ENCODE measurements around the gene EPB41L5. TPM values are rescaled to one million over a fixed set of nuclear protein-coding genes. Genes with fewer than 3 reads are reported as not detected.
"Not testable (repeated sequence)": the region's sequence is repeated elsewhere in the genome, so short reads cannot be mapped to it uniquely, and the experiment has no call there.

Gene EPB41L5
- total and polyA plus RNA-seq, 10 of the 15 experiments (the other 5 are each of a cell fraction or from before 2014, with no cell fraction given), result 2.1 to 20.4 (median 8.2) TPM

DNA sequence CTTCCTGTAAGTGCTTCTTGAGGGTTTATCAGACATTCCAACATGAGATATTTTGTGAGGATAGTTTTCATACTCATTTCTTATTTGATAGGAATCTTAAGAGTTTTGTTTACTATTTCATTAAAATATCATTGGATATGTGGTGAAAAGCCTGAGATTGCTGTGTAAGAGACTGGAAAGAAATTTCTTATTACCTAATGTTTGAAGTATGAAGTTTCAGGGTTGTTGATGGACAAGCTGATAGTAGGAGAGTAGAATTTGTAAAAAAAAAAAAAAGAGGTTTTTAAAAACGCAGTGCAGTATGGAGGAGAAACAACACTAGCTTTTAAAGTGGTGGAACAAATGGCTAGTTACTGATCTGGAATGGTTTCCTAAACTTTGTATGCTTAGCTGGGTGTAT is 7.7 kb downstream of the EPB41L5 start (continued):
- TF ChIP-seq ZSCAN29 (IDR thresholded peaks at IDR 0.05) (no peak), TCF3 (IDR thresholded peaks at IDR 0.05; ENCODE audit: borderline replicate concordance, insufficient read depth, low read depth, low read length) (no peak), NFXL1 (IDR thresholded peaks at IDR 0.05; ENCODE audit: borderline replicate concordance) (no peak), SREBF2 (IDR thresholded peaks at IDR 0.05; ENCODE audit: low read length) (no peak)

DNA sequence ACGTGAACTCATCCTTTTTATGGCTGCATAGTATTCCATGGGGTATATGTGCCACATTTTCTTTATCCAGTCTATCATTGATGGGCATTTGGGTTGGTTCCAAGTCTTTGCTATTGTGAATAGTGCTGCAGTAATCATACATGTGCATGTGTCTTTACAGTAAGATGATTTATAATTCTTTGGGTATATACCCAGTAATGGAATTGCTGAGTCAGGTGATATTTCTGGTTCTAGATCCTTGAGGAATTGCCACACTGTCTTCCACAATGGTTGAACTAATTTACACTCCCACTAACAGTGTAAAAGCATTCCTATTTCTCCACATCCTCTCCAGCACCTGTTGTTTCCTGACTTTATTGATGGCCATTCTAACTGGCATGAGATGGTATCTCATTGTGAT is 9.6 kb downstream of the EPB41L5 start:
- intact Hi-C loops (cut with micrococcal nuclease; ENCODE audit: unreplicated experiment); in situ Hi-C loops (cut with MboI); H3K4me1 ChIP-seq (ENCODE audit: control insufficient read depth, insufficient read depth, low read length); POLR2A ChIA-PET; BruUV-seq (replicated peaks); RAD21 ChIA-PET (ENCODE audit: unreplicated experiment); H3K4me2 ChIP-seq (ENCODE audit: control insufficient read depth, insufficient read depth); H3K4me3 ChIP-seq; FAIRE-seq; H4K20me1 ChIP-seq (ENCODE audit: control insufficient read depth, insufficient read depth); H3K27ac ChIP-seq (ENCODE audit: control insufficient read depth, insufficient read depth); SMC1A ChIA-PET (ENCODE audit: uncharacterized antibody, unreplicated experiment); H3K9me3 ChIP-seq (replicated peaks; ENCODE audit: control insufficient read depth, insufficient read depth, low read length); H3K9ac ChIP-seq (ENCODE audit: control insufficient read depth, insufficient read depth, low read length); H3K79me2 ChIP-seq (ENCODE audit: control insufficient read depth, insufficient read depth, low read length); H2AFZ ChIP-seq (ENCODE audit: control insufficient read depth, low read depth, low read length); H3K36me3 ChIP-seq (ENCODE audit: control insufficient read depth in 2 of 2, insufficient read depth in 2 of 2, low read length in 1 of 2); DNase-seq (ENCODE audit: low read depth, low spot score); ATAC-seq; H3K27me3 ChIP-seq (replicated peaks in 1 of 2; ENCODE audit: control insufficient read depth in 2 of 2, insufficient read depth in 2 of 2, low read length in 1 of 2): not testable (repeated sequence)
- 46% methylated on average over 1 of the region's 1 CpG for WGBS (ENCODE audit: insufficient coverage, insufficient replicate concordance, low lambda C conversion rate, missing lambda C conversion rate)
- CTCF ChIA-PET, result interaction anchor here (0.6 to 0.8 kb wide), 2 partner anchors 10 to 39 kb away, joined by 3 read pairs; partner anchors contain the start of gene EPB41L5

DNA sequence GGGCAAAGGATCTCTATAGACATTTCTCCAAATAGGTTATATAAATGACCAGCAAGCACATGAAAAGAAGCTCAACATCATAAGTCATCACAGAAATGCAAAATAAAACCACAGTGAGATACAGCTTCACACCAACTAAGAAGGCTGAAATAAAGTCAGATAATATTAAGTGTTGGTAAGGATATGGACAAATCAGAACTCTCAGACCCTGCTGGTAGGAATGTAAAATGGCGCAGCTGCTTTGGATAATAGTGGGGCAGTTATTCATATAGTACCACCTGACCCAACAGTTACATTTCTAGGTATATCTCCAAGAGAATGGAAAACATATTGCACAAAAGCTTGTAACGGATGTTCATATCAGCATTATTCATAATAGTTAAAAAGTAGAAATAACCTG is 14.0 kb downstream of the EPB41L5 start:
- ChIA-PET CTCF (interaction anchor here (0.5 to 1.4 kb wide), 3 partner anchors 52 to 366 kb away, joined by 3 to 5 read pairs (median 3); no protein-coding TSS in a partner anchor), RAD21 (ENCODE audit: unreplicated experiment) (no interaction called here), POLR2A (no interaction called here), SMC1A (ENCODE audit: uncharacterized antibody, unreplicated experiment) (interaction anchor here (1.2 kb wide), 1 partner anchor 17 kb away, joined by 4 read pairs; no protein-coding TSS in a partner anchor)
- no peaks in the 10 kb centered on the region for H3K27me3 ChIP-seq (replicated peaks in 1 of 2; ENCODE audit: control insufficient read depth in 2 of 2, insufficient read depth in 2 of 2, low read length in 1 of 2)
- H3K4me3 ChIP-seq, result no peak overlapping the region
- no peak overlapping the region for H3K4me2 ChIP-seq (ENCODE audit: control insufficient read depth, insufficient read depth)
- in situ Hi-C loops (cut with MboI) (no loop called here), intact Hi-C loops (cut with micrococcal nuclease; ENCODE audit: unreplicated experiment) (no loop called here)
- no peaks in the 10 kb centered on the region; the same call in 1 of the 2 replicates for H3K4me1 ChIP-seq (ENCODE audit: control insufficient read depth, insufficient read depth, low read length)
- H3K9me3 ChIP-seq (replicated peaks; ENCODE audit: control insufficient read depth, insufficient read depth, low read length), result peaks cover 1% of the 10 kb centered on the region; the same call in 2 of the 3 replicates
- no peaks in the 10 kb centered on the region for H3K79me2 ChIP-seq (ENCODE audit: control insufficient read depth, insufficient read depth, low read length)
- H3K9ac ChIP-seq (ENCODE audit: control insufficient read depth, insufficient read depth, low read length), result no peak overlapping the region
- H4K20me1 ChIP-seq (ENCODE audit: control insufficient read depth, insufficient read depth), result no peaks in the 10 kb centered on the region
- H3K27ac ChIP-seq (ENCODE audit: control insufficient read depth, insufficient read depth), result no peak overlapping the region
- no peak for FAIRE-seq
- no peak for DNase-seq (ENCODE audit: low read depth, low spot score)
- BruUV-seq (replicated peaks), result TSS peak; percentile 26
- no peaks in the 10 kb centered on the region for H3K36me3 ChIP-seq (ENCODE audit: control insufficient read depth in 2 of 2, insufficient read depth in 2 of 2, low read length in 1 of 2)
- no peak for ATAC-seq
- 85% methylated on average over 2 of the region's 2 CpGs for WGBS (ENCODE audit: insufficient coverage, insufficient replicate concordance, low lambda C conversion rate, missing lambda C conversion rate)
- H2AFZ ChIP-seq (ENCODE audit: control insufficient read depth, low read depth, low read length), result no peak overlapping the region
- TF ChIP-seq JUND (IDR thresholded peaks at IDR 0.05; ENCODE audit: low read depth, low read length), result no peak
- TF ChIP-seq TCF12 (IDR thresholded peaks at IDR 0.05; ENCODE audit: low read depth, low read length), result no peak
- no peak for TF ChIP-seq BHLHE40 (IDR thresholded peaks at IDR 0.05; ENCODE audit: borderline replicate concordance in 1 of 2, low read depth in 2 of 2, low read length in 1 of 2)
- TF ChIP-seq PML (IDR thresholded peaks at IDR 0.05; ENCODE audit: low read length), result no peak
- TF ChIP-seq WRNIP1 (IDR thresholded peaks at IDR 0.05; ENCODE audit: borderline replicate concordance, low read depth, low read length), result no peak
- TF ChIP-seq EGR1 (IDR thresholded peaks at IDR 0.05; ENCODE audit: borderline replicate concordance in 1 of 2, low read depth in 2 of 2, low read length in 2 of 2), result no peak
- no peak for TF ChIP-seq HDAC2 (IDR thresholded peaks at IDR 0.05)
- no peak for TF ChIP-seq CBX5 (IDR thresholded peaks at IDR 0.05; ENCODE audit: low read depth)
- no peak for TF ChIP-seq SREBF1 (IDR thresholded peaks at IDR 0.05; ENCODE audit: low read length)
- TF ChIP-seq, protein P1, sequence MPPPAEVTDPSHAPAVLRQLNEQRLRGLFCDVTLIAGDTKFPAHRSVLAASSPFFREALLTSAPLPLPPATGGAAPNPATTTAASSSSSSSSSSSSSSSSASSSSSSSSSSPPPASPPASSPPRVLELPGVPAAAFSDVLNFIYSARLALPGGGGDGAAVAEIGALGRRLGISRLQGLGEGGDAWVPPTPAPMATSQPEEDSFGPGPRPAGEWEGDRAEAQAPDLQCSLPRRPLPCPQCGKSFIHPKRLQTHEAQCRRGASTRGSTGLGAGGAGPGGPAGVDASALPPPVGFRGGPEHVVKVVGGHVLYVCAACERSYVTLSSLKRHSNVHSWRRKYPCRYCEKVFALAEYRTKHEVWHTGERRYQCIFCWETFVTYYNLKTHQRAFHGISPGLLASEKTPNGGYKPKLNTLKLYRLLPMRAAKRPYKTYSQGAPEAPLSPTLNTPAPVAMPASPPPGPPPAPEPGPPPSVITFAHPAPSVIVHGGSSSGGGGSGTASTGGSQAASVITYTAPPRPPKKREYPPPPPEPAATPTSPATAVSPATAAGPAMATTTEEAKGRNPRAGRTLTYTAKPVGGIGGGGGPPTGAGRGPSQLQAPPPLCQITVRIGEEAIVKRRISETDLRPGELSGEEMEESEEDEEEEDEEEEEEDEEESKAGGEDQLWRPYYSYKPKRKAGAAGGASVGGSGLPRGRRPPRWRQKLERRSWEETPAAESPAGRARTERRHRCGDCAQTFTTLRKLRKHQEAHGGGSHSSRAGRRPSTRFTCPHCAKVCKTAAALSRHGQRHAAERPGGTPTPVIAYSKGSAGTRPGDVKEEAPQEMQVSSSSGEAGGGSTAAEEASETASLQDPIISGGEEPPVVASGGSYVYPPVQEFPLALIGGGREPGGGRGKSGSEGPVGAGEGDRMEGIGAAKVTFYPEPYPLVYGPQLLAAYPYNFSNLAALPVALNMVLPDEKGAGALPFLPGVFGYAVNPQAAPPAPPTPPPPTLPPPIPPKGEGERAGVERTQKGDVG (CRISPR knock-in tag; IDR thresholded peaks at IDR 0.05), result no peak

Data from GM12878 (cell line).